Bronchial epithelial cell (primary cell): ENCODE results near the gene ZNF407. TPM values are rescaled to one million over a fixed set of nuclear protein-coding genes. Genes with fewer than 3 reads are reported as not detected.
"Not testable (repeated sequence)": the region's sequence is repeated elsewhere in the genome, so short reads cannot be mapped to it uniquely, and the experiment has no call there.

ENCODE experiments used
- DNase-seq: peaks from one replicate; pipeline ENCODE4 v3.0.0-alpha.2; 2010; ENCODE audit warnings: low read depth
- FAIRE-seq: peaks from 2 replicates; lab custom pipeline; 2011; peaks lifted over from hg19 to GRCh38; lab: Jason Lieb, UNC
- H3K27me3 ChIP-seq: 2 replicates; pipeline ENCODE4 v1.5.1; 2011; ENCODE audit warnings: low read length; ENCODE audit not compliant: control insufficient read depth, insufficient read depth
- H3K36me3 ChIP-seq: 2 replicates; pipeline ENCODE4 v1.5.1; 2011; ENCODE audit warnings: low read length; ENCODE audit not compliant: control insufficient read depth, insufficient read depth
- H3K4me3 ChIP-seq: 2 replicates; pipeline ENCODE4 v1.5.1; 2011; ENCODE audit warnings: mild to moderate bottlenecking, low read depth, low read length, control low read depth
- CTCF ChIP-seq: IDR thresholded peaks from 2 replicates; pipeline ENCODE4 v1.5.1; 2011; ENCODE audit warnings: mild to moderate bottlenecking, moderate library complexity, low read length, control low read depth, inconsistent platforms; ENCODE audit not compliant: insufficient read depth, severe bottlenecking
- total RNA-seq: library from RNA; depleted of rRNA; stranded (reverse); fragments of >200 nt; gene quantifications from 2 replicates; pipeline ENCODE4 v1.2.1, GENCODE V29; 2014

The ZNF407 gene
- total RNA-seq, 1 donor from 2014 or later: 10.0 TPM

GRCh38 chr18:75090336-75090735, 492.7 kb downstream of the ZNF407 start:
- Histone ChIP-seq H3K36me3 (no peaks in the 10 kb centered on the region), H3K27me3 (no peaks in the 10 kb centered on the region), H3K4me3 (no peak overlapping the region)
- DNase-seq (no peak), FAIRE-seq (no peak)
- TF ChIP-seq CTCF: no peak

- no peak overlapping the region for H3K4me3 ChIP-seq
- no peak for TF ChIP-seq CTCF
- H3K27me3 ChIP-seq: no peaks in the 10 kb centered on the region
- no peaks in the 10 kb centered on the region for H3K36me3 ChIP-seq
- DNase-seq (no peak), FAIRE-seq (no peak)
Observed at GRCh38 chr18:75097491-75098225, 500.0 kb downstream of the ZNF407 start.

GRCh38 chr18:75100832-75101630, 503.4 kb downstream of the ZNF407 start:
- FAIRE-seq: no peak
- Histone ChIP-seq H3K27me3 (no peaks in the 10 kb centered on the region), H3K4me3 (no peak overlapping the region), H3K36me3 (no peaks in the 10 kb centered on the region)
- no peak for DNase-seq
- TF ChIP-seq CTCF: no peak

GRCh38 chr18:75101916-75102315, 504.2 kb downstream of the ZNF407 start:
- H3K27me3 ChIP-seq: no peaks in the 10 kb centered on the region
- FAIRE-seq (no peak), DNase-seq (no peak)
- no peaks in the 10 kb centered on the region for H3K36me3 ChIP-seq
- no peak for TF ChIP-seq CTCF
- H3K4me3 ChIP-seq: no peak overlapping the region

- H3K36me3 ChIP-seq, H3K27me3 ChIP-seq, FAIRE-seq, H3K4me3 ChIP-seq: not testable (repeated sequence)
- peak; percentile 2 for DNase-seq
Observed at GRCh38 chr18:75104029-75104428, 506.4 kb downstream of the ZNF407 start.

GRCh38 chr18:75104483-75104882, 506.8 kb downstream of the ZNF407 start:
- Histone ChIP-seq H3K27me3 (no peaks in the 10 kb centered on the region), H3K4me3 (no peak overlapping the region), H3K36me3 (no peaks in the 10 kb centered on the region)
- no peak for TF ChIP-seq CTCF
- DNase-seq (no peak), FAIRE-seq (no peak)
